Keratinocyte (primary cell): ENCODE data around the gene SLC44A1. TPM values are rescaled to one million over a fixed set of nuclear protein-coding genes. Genes with fewer than 3 reads are reported as not detected.

Source experiments
- DNase-seq: peaks from one replicate; pipeline ENCODE4 v3.0.0-alpha.2; 2011; ENCODE audit warnings: low read depth, missing footprints, low spot score
- FAIRE-seq: peaks from 2 replicates; lab custom pipeline; 2011; peaks lifted over from hg19 to GRCh38; lab: Jason Lieb, UNC
- H2AFZ ChIP-seq: 2 replicates; pipeline ENCODE4 v1.6.0; 2012; ENCODE audit warnings: low read length, control low read depth, inconsistent platforms; ENCODE audit not compliant: control insufficient read depth
- H3K27ac ChIP-seq: 2 replicates; pipeline ENCODE4 v1.5.1; 2011; ENCODE audit warnings: low read length; ENCODE audit not compliant: control insufficient read depth, insufficient read depth
- H3K27me3 ChIP-seq: 3 replicates; pipeline ENCODE4 v1.6.0; 2011; ENCODE audit warnings: low read length; ENCODE audit not compliant: control insufficient read depth, insufficient read depth; ENCODE audit errors: extremely low read depth
- H3K36me3 ChIP-seq, 2 experiments: 2 replicates in 1 of 2; 3 replicates in 1 of 2; pipeline ENCODE4 v1.5.1; 2011; ENCODE audit warnings: low read length in 2 of 2, mild to moderate bottlenecking in 1 of 2; ENCODE audit not compliant: control insufficient read depth in 2 of 2, insufficient read depth in 2 of 2; ENCODE audit errors: extremely low read depth in 1 of 2
- H3K4me1 ChIP-seq: 3 replicates; pipeline ENCODE4 v1.5.1; 2011; ENCODE audit warnings: low read length; ENCODE audit not compliant: control insufficient read depth, insufficient read depth; ENCODE audit errors: extremely low read depth
- H3K4me2 ChIP-seq: 3 replicates; pipeline ENCODE4 v1.6.0; 2011; ENCODE audit warnings: low read depth, low read length; ENCODE audit not compliant: control insufficient read depth, insufficient read depth; ENCODE audit errors: extremely low read depth
- H3K4me3 ChIP-seq, 3 experiments: fragments of 200-600 bp in 1 of 3; sonication (generic) in 1 of 3; 2 replicates in 2 of 3; 3 replicates in 1 of 3; pipeline ENCODE4 v1.5.1; 2011 to 2016; ENCODE audit warnings: low read length in 3 of 3, mild to moderate bottlenecking in 3 of 3, control low read depth in 2 of 3, inconsistent platforms in 1 of 3, low read depth in 1 of 3, mixed read lengths in 1 of 3, mixed run types in 1 of 3, moderate library complexity in 1 of 3; ENCODE audit not compliant: control insufficient read depth in 2 of 3, insufficient read depth in 2 of 3; ENCODE audit errors: extremely low read depth in 1 of 3
- H3K79me2 ChIP-seq: 2 replicates; pipeline ENCODE4 v1.6.0; 2012; ENCODE audit warnings: low read length; ENCODE audit not compliant: control insufficient read depth, insufficient read depth
- H3K9ac ChIP-seq: 3 replicates; pipeline ENCODE4 v1.6.0; 2011; ENCODE audit warnings: low read length; ENCODE audit not compliant: control insufficient read depth, insufficient read depth; ENCODE audit errors: extremely low read depth
- H3K9me1 ChIP-seq: 3 replicates; pipeline ENCODE4 v1.6.0; 2011; ENCODE audit warnings: low read length; ENCODE audit not compliant: control insufficient read depth, insufficient read depth; ENCODE audit errors: extremely low read depth
- H3K9me3 ChIP-seq: 2 replicates; pipeline ENCODE4 v1.5.1; 2012; ENCODE audit warnings: low read depth, low read length; ENCODE audit not compliant: control insufficient read depth
- H4K20me1 ChIP-seq: 3 replicates; pipeline ENCODE4 v1.6.0; 2011; ENCODE audit warnings: low read length; ENCODE audit not compliant: control insufficient read depth, insufficient read depth; ENCODE audit errors: extremely low read depth
- CTCF ChIP-seq, 3 experiments: IDR thresholded peaks in 1 of 3; conservative IDR thresholded peaks in 1 of 3; optimal IDR thresholded peaks in 1 of 3; 2 replicates in 2 of 3; 3 replicates in 1 of 3; pipeline versions ENCODE3 to v1.5.1; 2011; ENCODE audit warnings: low read length in 3 of 3, mild to moderate bottlenecking in 3 of 3, moderate library complexity in 2 of 3, control low read depth in 1 of 3, inconsistent platforms in 1 of 3; ENCODE audit not compliant: insufficient read depth in 2 of 3; ENCODE audit errors: extremely low read depth in 1 of 3
- EZH2 ChIP-seq: IDR thresholded peaks from one replicate; pipeline ENCODE4 v1.6.1; 2012; ENCODE audit warnings: inconsistent platforms, mild to moderate bottlenecking, low read length, moderate library complexity
- dilution Hi-C: fragments of 300-500 bp; cut with MboI; formaldehyde crosslinking; loops from one replicate; pipeline ENCODE4 v1.7.0; 2020; ENCODE audit warnings: low sequenced_read_pairs; ENCODE audit not compliant: extremely low pct_ligation_motif_present
- polyA plus RNA-seq, 5 experiments: library from polyadenylated mRNA; depleted of rRNA in 3 of 5; stranded (reverse) in 3 of 5; stranded (forward) in 1 of 5; unstranded in 1 of 5; fragments of >200 nt; gene quantifications; 1 replicate in 1 of 5; 2 replicates in 3 of 5; 3 replicates in 1 of 5; pipeline versions ENCODE4 v1.2.1 to v1.2.3, GENCODE V29; 2011 to 2012; ENCODE audit warnings: missing spikeins in 2 of 5, low read depth in 1 of 5, low replicate concordance in 1 of 5

SLC44A1 gene
- polyA plus RNA-seq, 1 donor (not counting 4 experiments of a cell fraction or from before 2014, with no cell fraction given) = 22.9 TPM

DNA sequence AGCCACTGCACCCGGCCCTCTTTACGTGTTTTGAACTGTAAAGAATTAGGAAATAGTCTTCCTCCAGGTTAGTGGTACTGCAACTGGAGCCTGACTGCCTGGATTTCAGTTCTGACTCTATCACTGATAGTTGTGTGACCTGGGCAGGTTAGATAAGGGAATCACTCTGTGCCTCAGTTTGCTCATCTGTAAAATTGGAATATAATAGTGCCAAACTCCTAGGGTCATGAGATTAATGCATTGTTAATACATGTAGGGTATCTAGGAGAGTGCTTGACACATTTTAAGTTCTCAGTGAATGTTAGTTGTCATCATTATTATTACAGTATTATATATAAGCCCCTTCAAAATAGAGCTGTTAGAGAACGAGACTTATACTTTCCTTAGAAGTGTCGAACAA lies 130.9 kb downstream of the SLC44A1 start:
- no peaks in the 10 kb centered on the region for H4K20me1 ChIP-seq
- no peaks in the 10 kb centered on the region for H3K27me3 ChIP-seq

DNA sequence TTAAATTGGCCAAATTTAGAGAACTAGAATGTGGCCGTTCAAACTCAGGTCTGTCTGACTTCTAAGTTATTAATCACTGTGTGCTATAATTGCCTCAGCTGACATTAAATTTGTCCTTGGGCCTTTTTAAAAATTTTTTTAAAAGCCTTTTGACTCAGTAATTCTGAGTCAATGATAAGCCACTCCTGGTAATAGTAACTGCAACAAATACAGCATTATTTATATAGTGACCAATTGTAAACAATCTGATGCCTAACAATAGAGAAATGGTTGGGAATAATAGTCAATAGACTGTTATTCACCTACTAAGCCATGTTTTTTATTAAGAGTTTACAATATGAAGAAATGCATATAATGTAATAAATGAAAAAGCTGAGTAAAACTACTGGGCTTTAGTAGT lies 132.4 kb downstream of the SLC44A1 start:
- H3K9me3 ChIP-seq = no peaks in the 10 kb centered on the region
- H3K4me1 ChIP-seq = no peaks in the 10 kb centered on the region
- H3K36me3 ChIP-seq = peaks cover 0 to 4% of the 10 kb centered on the region in 2 experiments
- no peak overlapping the region for H3K4me2 ChIP-seq
- H3K9me1 ChIP-seq = no peaks in the 10 kb centered on the region
- no peak for DNase-seq
- dilution Hi-C loops = no loop called here
- H3K9ac ChIP-seq = no peak overlapping the region
- H4K20me1 ChIP-seq = no peaks in the 10 kb centered on the region
- H3K79me2 ChIP-seq = no peaks in the 10 kb centered on the region
- H2AFZ ChIP-seq = no peak overlapping the region
- H3K4me3 ChIP-seq = no peak overlapping the region
- no peak overlapping the region for H3K27ac ChIP-seq
- no peak for FAIRE-seq
- TF ChIP-seq CTCF (optimal IDR thresholded peaks at IDR 0.05 in 1 of 3, IDR thresholded peaks at IDR 0.05 in 1 of 3, conservative IDR thresholded peaks at IDR 0.05 in 1 of 3; ENCODE audit: extremely low read depth in 1 of 3, insufficient read depth in 2 of 3, low read length in 3 of 3) (no peak), EZH2 (no peak)
- H3K27me3 ChIP-seq = no peaks in the 10 kb centered on the region

More for the DNA sequence above, 130.9 kb downstream of the SLC44A1 start:
- Histone ChIP-seq H3K4me3 (no peak overlapping the region), H3K79me2 (no peaks in the 10 kb centered on the region), H3K9me3 (no peaks in the 10 kb centered on the region), H2AFZ (no peak overlapping the region), H3K4me2 (no peak overlapping the region), H3K4me1 (no peaks in the 10 kb centered on the region), H3K36me3 (peaks cover 0 to 4% of the 10 kb centered on the region in 2 experiments), H3K9ac (no peak overlapping the region), H3K27ac (no peak overlapping the region), H3K9me1 (no peaks in the 10 kb centered on the region)
- dilution Hi-C loops = no loop called here
- TF ChIP-seq CTCF (optimal IDR thresholded peaks at IDR 0.05 in 1 of 3, IDR thresholded peaks at IDR 0.05 in 1 of 3, conservative IDR thresholded peaks at IDR 0.05 in 1 of 3; ENCODE audit: extremely low read depth in 1 of 3, insufficient read depth in 2 of 3, low read length in 3 of 3) (no peak), EZH2 (no peak)
- DNase-seq (no peak), FAIRE-seq (no peak)
